ENCODE measurements around the gene GSTO2. TPM values are rescaled to one million over a fixed set of nuclear protein-coding genes. Genes with fewer than 3 reads are reported as not detected.

The GSTO2 gene
- total RNA-seq, 2 experiments from 2014 or later = 1.6 TPM

DNA sequence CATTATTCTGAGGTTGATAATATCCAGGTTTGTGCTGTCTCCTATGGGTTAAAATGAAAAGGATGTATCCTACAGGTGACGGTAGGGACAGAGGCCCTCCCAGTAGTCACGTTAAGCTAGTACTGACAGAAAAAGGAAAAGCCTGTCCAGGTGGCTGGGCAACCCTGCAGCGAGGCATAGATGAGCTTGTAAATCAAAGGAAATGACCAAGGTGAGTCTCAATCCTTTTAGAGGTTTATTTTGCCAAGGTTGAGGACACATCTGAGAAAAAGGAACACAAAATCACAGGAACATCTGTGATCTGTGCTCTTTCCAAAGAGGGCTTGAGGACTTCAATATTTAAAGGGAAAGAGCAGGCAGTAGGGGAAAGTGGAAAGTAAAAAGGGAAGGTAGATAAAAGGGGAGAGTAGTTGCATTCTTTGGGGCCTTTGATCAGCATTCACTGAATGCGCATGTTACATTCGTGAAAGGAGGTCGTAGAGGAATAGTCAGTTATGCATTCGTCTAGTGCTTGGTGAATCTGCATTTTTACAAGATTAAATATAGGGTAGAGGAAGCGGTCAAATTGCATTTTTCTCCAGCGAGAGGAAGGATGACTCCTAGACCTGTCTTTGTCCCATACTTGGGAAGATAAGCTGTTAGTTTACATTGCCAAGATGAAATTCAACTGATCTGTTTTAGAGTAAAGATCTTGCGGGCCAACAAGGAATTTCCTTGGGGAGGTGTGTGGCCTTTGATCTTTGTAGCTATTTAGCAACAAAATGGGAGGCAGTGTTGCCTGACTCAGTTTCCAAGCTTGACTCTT, 15.2 kb upstream of the GSTO2 start:
- Histone ChIP-seq H3K4me1 (ENCODE audit: insufficient read depth, low read length, poor library complexity, severe bottlenecking) (peaks cover 14% of the 10 kb centered on the region), H3K9me3 (ENCODE audit: low read length) (no peaks in the 10 kb centered on the region), H3K36me3 (ENCODE audit: insufficient read depth, low read length) (peaks cover 15% of the 10 kb centered on the region), H3K27ac (ENCODE audit: low read depth, low read length, poor library complexity, severe bottlenecking) (no peak overlapping the region), H2AFZ (ENCODE audit: low read length) (peak overlapping the region; percentile 72; the same call in 1 of the 2 replicates), H3K4me3 (ENCODE audit: low read depth, low read length, poor library complexity, severe bottlenecking) (peak overlapping the region; percentile 76), H4K20me1 (ENCODE audit: insufficient read depth, low read length) (no peaks in the 10 kb centered on the region; the same call in 1 of the 2 replicates), H3K9me2 (ENCODE audit: insufficient read depth, low read length) (no peaks in the 10 kb centered on the region), H3K4me2 (ENCODE audit: low read length) (no peak overlapping the region; the same call in 1 of the 2 replicates), H3K79me2 (ENCODE audit: insufficient read depth, low read depth, low read length) (peaks cover 23% of the 10 kb centered on the region; the same call in 1 of the 2 replicates)
- ChIA-PET POLR2A (interaction anchor here (0.6 kb wide), 1 partner anchor 507 kb away, joined by 3 read pairs; no protein-coding TSS in a partner anchor), CTCF (ENCODE audit: unreplicated experiment) (no interaction called here)
- intact Hi-C loops (cut with micrococcal nuclease; ENCODE audit: unreplicated experiment) = no loop called here
- no TSS peak for BruUV-seq (replicated peaks)
- no peak for DNase-seq (ENCODE audit: low spot score)
- TF ChIP-seq EZH2phosphoT487 (IDR thresholded peaks at IDR 0.05; ENCODE audit: borderline replicate concordance, low read depth, low read length) = no peak
- TF ChIP-seq, protein P1, sequence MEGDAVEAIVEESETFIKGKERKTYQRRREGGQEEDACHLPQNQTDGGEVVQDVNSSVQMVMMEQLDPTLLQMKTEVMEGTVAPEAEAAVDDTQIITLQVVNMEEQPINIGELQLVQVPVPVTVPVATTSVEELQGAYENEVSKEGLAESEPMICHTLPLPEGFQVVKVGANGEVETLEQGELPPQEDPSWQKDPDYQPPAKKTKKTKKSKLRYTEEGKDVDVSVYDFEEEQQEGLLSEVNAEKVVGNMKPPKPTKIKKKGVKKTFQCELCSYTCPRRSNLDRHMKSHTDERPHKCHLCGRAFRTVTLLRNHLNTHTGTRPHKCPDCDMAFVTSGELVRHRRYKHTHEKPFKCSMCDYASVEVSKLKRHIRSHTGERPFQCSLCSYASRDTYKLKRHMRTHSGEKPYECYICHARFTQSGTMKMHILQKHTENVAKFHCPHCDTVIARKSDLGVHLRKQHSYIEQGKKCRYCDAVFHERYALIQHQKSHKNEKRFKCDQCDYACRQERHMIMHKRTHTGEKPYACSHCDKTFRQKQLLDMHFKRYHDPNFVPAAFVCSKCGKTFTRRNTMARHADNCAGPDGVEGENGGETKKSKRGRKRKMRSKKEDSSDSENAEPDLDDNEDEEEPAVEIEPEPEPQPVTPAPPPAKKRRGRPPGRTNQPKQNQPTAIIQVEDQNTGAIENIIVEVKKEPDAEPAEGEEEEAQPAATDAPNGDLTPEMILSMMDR (conservative IDR thresholded peaks at IDR 0.05; ENCODE audit: low read length) = no peak

- Histone ChIP-seq H3K36me3 (ENCODE audit: insufficient read depth, low read length) (peaks cover 24% of the 10 kb centered on the region), H3K9me3 (ENCODE audit: low read length) (no peaks in the 10 kb centered on the region), H3K79me2 (ENCODE audit: insufficient read depth, low read depth, low read length) (peaks cover 23% of the 10 kb centered on the region; the same call in 1 of the 2 replicates), H2AFZ (ENCODE audit: low read length) (peak within 1 kb of the TSS; percentile 72), H3K4me1 (ENCODE audit: insufficient read depth, low read length, poor library complexity, severe bottlenecking) (peaks cover 14% of the 10 kb centered on the region), H3K9me2 (ENCODE audit: insufficient read depth, low read length) (no peaks in the 10 kb centered on the region), H3K4me3 (ENCODE audit: low read depth, low read length, poor library complexity, severe bottlenecking) (peak within 1 kb of the TSS; percentile 76), H4K20me1 (ENCODE audit: insufficient read depth, low read length) (no peaks in the 10 kb centered on the region; the same call in 1 of the 2 replicates), H3K4me2 (ENCODE audit: low read length) (peak within 1 kb of the TSS; percentile 75), H3K27ac (ENCODE audit: low read depth, low read length, poor library complexity, severe bottlenecking) (peak within 1 kb of the TSS; percentile 14)
- TF ChIP-seq, protein P1 (conservative IDR thresholded peaks at IDR 0.05; ENCODE audit: low read length) = no peak
- no peak for TF ChIP-seq EZH2phosphoT487 (IDR thresholded peaks at IDR 0.05; ENCODE audit: borderline replicate concordance, low read depth, low read length)
- ChIA-PET CTCF (ENCODE audit: unreplicated experiment) (no interaction called here), POLR2A (no interaction called here)
- peak; percentile 54 for DNase-seq (ENCODE audit: low spot score)
- BruUV-seq (replicated peaks) = no TSS peak
- intact Hi-C loops (cut with micrococcal nuclease; ENCODE audit: unreplicated experiment) = no loop called here
Observed at GRCh38 chr10:104254493-104255310, 14.3 kb upstream of the GSTO2 start, which contains the start of gene GSTO1. Gene GSTO1 (plus strand): TSS chr10:104254892. CDS start chr10:104254929, 37 bp downstream.
